ENCODE results near the gene BMP8B.

BMP8B gene

DNA sequence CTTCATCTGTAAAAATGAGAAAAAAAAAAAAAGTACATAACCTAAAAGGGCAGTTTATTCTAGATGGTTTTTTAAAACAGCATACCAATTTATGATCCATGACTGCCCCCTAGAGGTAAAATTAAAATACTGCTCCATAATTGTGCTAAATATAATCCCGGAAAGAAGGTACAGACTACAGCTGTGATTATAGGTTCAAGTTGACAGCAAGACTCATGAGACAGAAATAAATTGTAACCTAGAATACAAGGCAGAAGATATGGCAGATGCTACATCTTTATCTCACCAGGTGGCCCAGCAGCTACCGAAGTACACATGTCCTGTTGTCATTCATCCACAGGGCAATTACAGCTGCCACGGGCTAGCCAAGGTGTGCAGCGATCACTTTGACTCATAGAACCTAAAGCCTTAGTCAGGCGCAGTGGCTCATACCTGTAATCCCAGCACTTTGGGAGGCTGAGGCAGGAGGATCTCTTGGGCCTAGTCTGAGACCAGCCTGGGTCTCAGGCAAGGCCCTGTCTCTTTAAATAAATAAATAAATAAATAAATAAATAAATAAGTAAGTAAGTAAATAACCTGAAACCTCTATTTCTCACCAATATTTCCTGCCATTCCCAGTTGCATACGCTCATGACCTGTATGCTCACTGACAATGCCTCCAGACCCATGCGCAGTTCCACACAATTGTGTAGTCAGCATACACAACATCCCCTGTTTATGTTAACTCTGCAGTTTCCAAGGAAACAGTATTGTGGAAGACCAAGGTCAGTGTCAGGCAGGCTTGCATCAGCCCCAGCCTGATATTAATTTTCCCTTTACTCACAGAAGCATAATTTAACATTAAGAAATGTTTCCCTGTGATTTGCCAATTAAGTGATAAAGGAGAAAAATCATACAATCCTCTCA is 68.3 kb downstream of the BMP8B start:
- peak; percentile 75 for FAIRE-seq

DNA sequence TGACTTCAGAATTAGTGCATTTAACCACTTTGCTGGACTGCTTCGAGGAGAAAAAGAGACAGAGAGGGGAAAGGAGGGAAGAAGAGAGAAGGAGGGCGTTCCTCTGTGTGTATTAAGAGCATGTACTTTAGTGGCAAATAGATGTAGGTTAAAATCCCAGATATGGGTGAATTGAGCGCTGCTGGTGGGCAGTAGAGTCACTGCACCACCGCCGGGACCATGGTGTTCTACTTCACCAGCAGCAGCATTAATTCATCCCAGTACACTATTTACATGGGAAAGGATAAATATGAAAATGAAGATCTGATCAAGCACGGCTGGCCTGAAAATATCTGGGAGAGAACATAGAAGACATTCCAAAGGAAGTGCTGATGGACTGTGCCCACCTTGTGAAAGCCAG is 70.9 kb downstream of the BMP8B start:
- FAIRE-seq, result no peak

DNA sequence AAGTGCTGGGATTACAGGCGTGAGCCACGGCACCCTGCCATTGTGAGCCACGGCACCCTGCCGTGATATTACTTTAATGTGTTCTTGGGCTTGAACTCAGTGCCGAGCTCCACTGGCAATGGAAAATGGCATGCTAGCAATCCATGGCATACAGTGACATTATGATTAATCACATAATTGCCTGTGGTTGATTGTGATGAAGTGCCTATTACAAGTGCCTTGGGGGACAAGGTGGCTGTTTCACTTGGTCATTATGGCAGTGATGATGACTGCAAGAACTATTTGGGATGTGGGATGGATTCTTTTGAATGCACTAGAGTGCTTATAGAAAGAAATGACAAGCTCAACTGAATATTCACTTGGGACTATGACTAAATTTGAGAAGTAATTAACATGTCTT is 75.1 kb downstream of the BMP8B start:
- no peak for FAIRE-seq

DNA sequence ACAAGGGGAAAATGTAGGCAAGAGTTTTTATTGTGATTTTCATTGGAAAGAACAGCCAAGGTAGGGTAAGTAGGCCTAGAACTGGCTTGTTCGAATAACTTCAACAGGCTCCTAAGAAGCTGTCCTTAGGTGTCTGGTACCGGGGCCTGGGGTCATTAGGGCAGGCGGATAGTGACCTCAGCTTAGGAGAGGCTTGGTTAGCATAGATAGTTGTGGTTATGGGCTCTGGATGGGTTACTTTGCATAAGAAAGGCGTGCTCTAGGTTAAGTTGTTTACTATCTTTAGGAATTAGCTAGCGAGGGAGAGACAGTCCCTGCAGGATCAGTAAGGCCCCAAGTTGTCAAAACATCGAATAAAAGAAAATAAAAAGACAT is 76.7 kb downstream of the BMP8B start:
- no peak for FAIRE-seq

DNA sequence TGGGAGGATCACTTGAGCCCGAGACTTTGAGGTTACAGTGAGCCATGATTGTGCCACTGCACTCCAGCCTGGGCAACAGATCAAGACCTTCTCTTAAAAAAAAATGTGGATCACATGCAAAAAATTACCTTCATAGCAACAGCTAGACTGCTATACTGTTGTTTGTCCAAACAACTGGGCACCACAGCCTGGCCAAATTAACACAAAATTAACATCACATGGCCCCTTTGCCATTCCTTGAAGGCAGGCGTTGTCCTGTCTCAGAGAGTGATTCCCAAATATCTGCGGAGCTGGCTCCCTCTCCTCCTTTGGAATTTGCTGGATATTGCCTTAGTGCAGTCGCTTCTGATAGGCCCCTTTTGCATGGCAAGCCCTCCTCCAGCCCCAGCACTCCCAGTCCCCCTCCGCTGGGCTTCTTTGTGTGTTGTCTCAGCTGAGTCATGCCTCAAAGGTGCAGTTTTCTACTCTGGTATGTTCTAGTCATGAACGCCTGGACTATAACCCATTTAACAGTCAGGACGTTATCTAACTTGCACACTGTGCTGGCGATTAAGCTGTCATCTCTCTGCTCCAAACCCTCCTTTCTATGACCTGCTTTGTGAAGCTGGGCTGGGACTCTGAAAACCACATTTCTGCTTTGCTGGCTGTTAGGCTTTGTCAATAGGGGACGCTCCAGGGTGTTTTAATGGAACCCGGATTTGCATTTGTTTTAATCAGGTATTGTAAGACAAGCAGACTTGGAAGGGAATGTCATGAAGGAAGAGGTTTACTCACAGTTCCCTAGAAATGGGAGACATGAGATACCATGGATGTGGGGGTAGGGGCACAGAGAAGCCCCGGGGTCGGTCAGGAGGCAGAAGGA is 77.3 kb downstream of the BMP8B start:
- no peak for FAIRE-seq

- FAIRE-seq, result no peak
Observed at GRCh38 chr1:39707506-39707905, 81.2 kb downstream of the BMP8B start.

Data from colon (tissue), 2 donors.